GM23338 (cell line): ENCODE results near the gene ELF5. TPM values are rescaled to one million over a fixed set of nuclear protein-coding genes. Genes with fewer than 3 reads are reported as not detected.

ENCODE experiments used
- ATAC-seq: fragments of 200-7000 bp; cut with Tn5 transposase; 3 replicates; pipeline ENCODE4 v1.9.1; 2020
- DNase-seq: peaks from one replicate; pipeline ENCODE4 v3.0.0-alpha.2; 2015; ENCODE audit warnings: low spot score
- H2AFZ ChIP-seq: fragments of 200-600 bp; sonication (generic); 2 replicates; pipeline ENCODE4 v1.8.0; 2016; ENCODE audit warnings: antibody characterized with exemption, mild to moderate bottlenecking, moderate library complexity
- H3F3A ChIP-seq: fragments of 200-600 bp; sonication (generic); replicated peaks from 2 replicates; pipeline ENCODE4 v1.8.0; 2017; ENCODE audit warnings: antibody characterized with exemption, mixed run types, low read depth
- H3K27ac ChIP-seq: fragments of 200-600 bp; sonication (generic); 2 replicates; pipeline ENCODE4 v1.6.1; 2016; ENCODE audit warnings: low read depth
- H3K27me3 ChIP-seq: fragments of 200-600 bp; sonication (generic); 2 replicates; pipeline ENCODE4 v1.8.0; 2016; ENCODE audit warnings: mild to moderate bottlenecking, mixed run types, moderate library complexity; ENCODE audit not compliant: insufficient read depth
- H3K36me3 ChIP-seq: fragments of 200-600 bp; sonication (generic); 2 replicates; pipeline ENCODE4 v1.8.0; 2016; ENCODE audit warnings: mild to moderate bottlenecking; ENCODE audit not compliant: insufficient read depth
- H3K4me1 ChIP-seq: fragments of 200-600 bp; sonication (generic); 2 replicates; pipeline ENCODE4 v1.8.0; 2016; ENCODE audit warnings: mild to moderate bottlenecking, moderate library complexity; ENCODE audit not compliant: insufficient read depth
- H3K4me2 ChIP-seq: fragments of 200-600 bp; sonication (generic); 2 replicates; pipeline ENCODE4 v1.7.1; 2017; ENCODE audit warnings: mixed run types
- H3K4me3 ChIP-seq: fragments of 200-600 bp; sonication (generic); 2 replicates; pipeline ENCODE4 v1.6.1; 2016; ENCODE audit warnings: mixed run types
- H3K79me2 ChIP-seq: fragments of 200-600 bp; sonication (generic); replicated peaks from 2 replicates; pipeline ENCODE4 v1.8.0; 2017; ENCODE audit warnings: mild to moderate bottlenecking; ENCODE audit not compliant: insufficient read depth
- H3K9me2 ChIP-seq: fragments of 200-600 bp; sonication (generic); 2 replicates; pipeline ENCODE4 v1.8.0; 2017; ENCODE audit not compliant: insufficient read depth
- H4K20me1 ChIP-seq: fragments of 200-600 bp; sonication (generic); replicated peaks from 2 replicates; pipeline ENCODE4 v1.8.0; 2017; ENCODE audit warnings: mild to moderate bottlenecking; ENCODE audit not compliant: insufficient read depth
- H3K27ac Mint-ChIP-seq: 2 replicates; pipeline ENCODE4 v1.8.0; 2020; ENCODE audit warnings: inconsistent platforms, mild to moderate bottlenecking, moderate library complexity, mixed read lengths
- H3K27me3 Mint-ChIP-seq: 3 replicates; pipeline ENCODE4 v1.8.0; 2022; ENCODE audit warnings: low read depth, mild to moderate bottlenecking, moderate library complexity, mixed read lengths, inconsistent platforms; ENCODE audit not compliant: insufficient read depth, poor library complexity
- H3K36me3 Mint-ChIP-seq: 3 replicates; pipeline ENCODE4 v1.8.0; 2021; ENCODE audit warnings: low read depth, mild to moderate bottlenecking, inconsistent platforms, moderate library complexity, mixed read lengths
- H3K4me1 Mint-ChIP-seq: 3 replicates; pipeline ENCODE4 v1.8.0; 2020; ENCODE audit warnings: mild to moderate bottlenecking, inconsistent platforms, mixed read lengths
- H3K4me3 Mint-ChIP-seq: 3 replicates; pipeline ENCODE4 v1.8.0; 2021; ENCODE audit warnings: moderate library complexity, mild to moderate bottlenecking, inconsistent platforms, mixed read lengths
- H3K9me3 Mint-ChIP-seq: 3 replicates; pipeline ENCODE4 v1.8.0; 2020; ENCODE audit warnings: moderate library complexity, mild to moderate bottlenecking, inconsistent platforms, mixed read lengths
- CREB1 ChIP-seq: fragments of 250-450 bp; sonication (Bioruptor Pico); IDR thresholded peaks from 2 replicates; pipeline ENCODE4 v1.5.0; 2020; ENCODE audit warnings: low read depth, mild to moderate bottlenecking, moderate library complexity
- EZH2 ChIP-seq: fragments of 200-600 bp; sonication (generic); IDR thresholded peaks from one replicate; pipeline ENCODE4 v1.8.0; 2017; ENCODE audit warnings: antibody characterized with exemption, mild to moderate bottlenecking, low read depth; ENCODE audit not compliant: unreplicated experiment
- EZH2phosphoT487 ChIP-seq: fragments of 200-600 bp; sonication (generic); IDR thresholded peaks from one replicate; pipeline ENCODE4 v1.8.1; 2018; ENCODE audit warnings: antibody characterized with exemption; ENCODE audit not compliant: unreplicated experiment
- JUNB ChIP-seq: IDR thresholded peaks from one replicate; pipeline ENCODE4 v1.6.1; 2016; ENCODE audit warnings: antibody characterized with exemption; ENCODE audit not compliant: unreplicated experiment
- NANOG ChIP-seq: IDR thresholded peaks from 2 replicates; pipeline ENCODE4 v1.6.1; 2016; ENCODE audit warnings: antibody characterized with exemption, borderline replicate concordance
- POLR2AphosphoS5 ChIP-seq: IDR thresholded peaks from 2 replicates; pipeline ENCODE4 v1.6.1; 2016; ENCODE audit warnings: antibody characterized with exemption, low read depth
- REST ChIP-seq: IDR thresholded peaks from one replicate; pipeline ENCODE4 v1.6.1; 2018; ENCODE audit warnings: antibody characterized with exemption; ENCODE audit not compliant: unreplicated experiment
- STAT1 ChIP-seq: IDR thresholded peaks from one replicate; pipeline ENCODE4 v1.6.1; 2016; ENCODE audit warnings: antibody characterized with exemption; ENCODE audit not compliant: unreplicated experiment
- ZNF114 ChIP-seq: fragments of 250-450 bp; sonication (Bioruptor Pico); IDR thresholded peaks from 2 replicates; pipeline ENCODE4 v1.5.0; 2020; ENCODE audit warnings: mild to moderate bottlenecking, moderate library complexity
- ZNF331 ChIP-seq: fragments of 250-450 bp; sonication (Bioruptor Pico); IDR thresholded peaks from 2 replicates; pipeline ENCODE4 v1.5.0; 2020; ENCODE audit warnings: low read depth, mild to moderate bottlenecking, moderate library complexity
- polyA plus RNA-seq: library from polyadenylated mRNA; unstranded; fragments of >200 nt; fragmentation: Nextera tagmentation; extraction: Ambion mirVana; gene quantifications from 2 replicates; pipeline ENCODE4 v1.2.1, GENCODE V29; 2016
- total RNA-seq: library from RNA; depleted of rRNA; stranded (reverse); fragments of >200 nt; shearing (Covaris generic); gene quantifications from 2 replicates; pipeline ENCODE4 v1.2.3, GENCODE V29; 2014
- TF ChIP-seq, protein P1 (sequence below): fragments of 250-450 bp; sonication (Bioruptor Pico); IDR thresholded peaks from 2 replicates; pipeline ENCODE4 v1.5.0; 2020; ENCODE audit warnings: mild to moderate bottlenecking, moderate library complexity
- TF ChIP-seq, protein P2 (sequence below), 2 experiments: fragments of 200-600 bp in 1 of 2; sonication (generic) in 1 of 2; conservative IDR thresholded peaks; 2 replicates each; pipeline versions ENCODE4 v1.5.1 to v1.6.1; 2016 to 2017; ENCODE audit warnings: antibody characterized with exemption in 2 of 2, low read depth in 2 of 2, mild to moderate bottlenecking in 2 of 2, moderate library complexity in 1 of 2
- TF ChIP-seq, protein P3 (sequence below): IDR thresholded peaks from 2 replicates; pipeline ENCODE4 v1.6.1; 2016; ENCODE audit warnings: antibody characterized with exemption

The ELF5 gene
- total and polyA plus RNA-seq, 2 experiments from 2014 or later: not detected

- Mint-ChIP-seq H3K27me3 (no peaks in the 10 kb centered on the region), H3K4me1 (no peaks in the 10 kb centered on the region; the same call in 2 of the 3 replicates), H3K36me3 (no peaks in the 10 kb centered on the region), H3K4me3 (no peak overlapping the region), H3K9me3 (no peaks in the 10 kb centered on the region), H3K27ac (no peak overlapping the region)
- no peak for TF ChIP-seq POLR2AphosphoS5
- no peak for TF ChIP-seq JUNB
- no peak for TF ChIP-seq ZNF114 (CRISPR knock-in tag)
- no peak for TF ChIP-seq CREB1 (CRISPR knock-in tag)
- TF ChIP-seq, protein P1, sequence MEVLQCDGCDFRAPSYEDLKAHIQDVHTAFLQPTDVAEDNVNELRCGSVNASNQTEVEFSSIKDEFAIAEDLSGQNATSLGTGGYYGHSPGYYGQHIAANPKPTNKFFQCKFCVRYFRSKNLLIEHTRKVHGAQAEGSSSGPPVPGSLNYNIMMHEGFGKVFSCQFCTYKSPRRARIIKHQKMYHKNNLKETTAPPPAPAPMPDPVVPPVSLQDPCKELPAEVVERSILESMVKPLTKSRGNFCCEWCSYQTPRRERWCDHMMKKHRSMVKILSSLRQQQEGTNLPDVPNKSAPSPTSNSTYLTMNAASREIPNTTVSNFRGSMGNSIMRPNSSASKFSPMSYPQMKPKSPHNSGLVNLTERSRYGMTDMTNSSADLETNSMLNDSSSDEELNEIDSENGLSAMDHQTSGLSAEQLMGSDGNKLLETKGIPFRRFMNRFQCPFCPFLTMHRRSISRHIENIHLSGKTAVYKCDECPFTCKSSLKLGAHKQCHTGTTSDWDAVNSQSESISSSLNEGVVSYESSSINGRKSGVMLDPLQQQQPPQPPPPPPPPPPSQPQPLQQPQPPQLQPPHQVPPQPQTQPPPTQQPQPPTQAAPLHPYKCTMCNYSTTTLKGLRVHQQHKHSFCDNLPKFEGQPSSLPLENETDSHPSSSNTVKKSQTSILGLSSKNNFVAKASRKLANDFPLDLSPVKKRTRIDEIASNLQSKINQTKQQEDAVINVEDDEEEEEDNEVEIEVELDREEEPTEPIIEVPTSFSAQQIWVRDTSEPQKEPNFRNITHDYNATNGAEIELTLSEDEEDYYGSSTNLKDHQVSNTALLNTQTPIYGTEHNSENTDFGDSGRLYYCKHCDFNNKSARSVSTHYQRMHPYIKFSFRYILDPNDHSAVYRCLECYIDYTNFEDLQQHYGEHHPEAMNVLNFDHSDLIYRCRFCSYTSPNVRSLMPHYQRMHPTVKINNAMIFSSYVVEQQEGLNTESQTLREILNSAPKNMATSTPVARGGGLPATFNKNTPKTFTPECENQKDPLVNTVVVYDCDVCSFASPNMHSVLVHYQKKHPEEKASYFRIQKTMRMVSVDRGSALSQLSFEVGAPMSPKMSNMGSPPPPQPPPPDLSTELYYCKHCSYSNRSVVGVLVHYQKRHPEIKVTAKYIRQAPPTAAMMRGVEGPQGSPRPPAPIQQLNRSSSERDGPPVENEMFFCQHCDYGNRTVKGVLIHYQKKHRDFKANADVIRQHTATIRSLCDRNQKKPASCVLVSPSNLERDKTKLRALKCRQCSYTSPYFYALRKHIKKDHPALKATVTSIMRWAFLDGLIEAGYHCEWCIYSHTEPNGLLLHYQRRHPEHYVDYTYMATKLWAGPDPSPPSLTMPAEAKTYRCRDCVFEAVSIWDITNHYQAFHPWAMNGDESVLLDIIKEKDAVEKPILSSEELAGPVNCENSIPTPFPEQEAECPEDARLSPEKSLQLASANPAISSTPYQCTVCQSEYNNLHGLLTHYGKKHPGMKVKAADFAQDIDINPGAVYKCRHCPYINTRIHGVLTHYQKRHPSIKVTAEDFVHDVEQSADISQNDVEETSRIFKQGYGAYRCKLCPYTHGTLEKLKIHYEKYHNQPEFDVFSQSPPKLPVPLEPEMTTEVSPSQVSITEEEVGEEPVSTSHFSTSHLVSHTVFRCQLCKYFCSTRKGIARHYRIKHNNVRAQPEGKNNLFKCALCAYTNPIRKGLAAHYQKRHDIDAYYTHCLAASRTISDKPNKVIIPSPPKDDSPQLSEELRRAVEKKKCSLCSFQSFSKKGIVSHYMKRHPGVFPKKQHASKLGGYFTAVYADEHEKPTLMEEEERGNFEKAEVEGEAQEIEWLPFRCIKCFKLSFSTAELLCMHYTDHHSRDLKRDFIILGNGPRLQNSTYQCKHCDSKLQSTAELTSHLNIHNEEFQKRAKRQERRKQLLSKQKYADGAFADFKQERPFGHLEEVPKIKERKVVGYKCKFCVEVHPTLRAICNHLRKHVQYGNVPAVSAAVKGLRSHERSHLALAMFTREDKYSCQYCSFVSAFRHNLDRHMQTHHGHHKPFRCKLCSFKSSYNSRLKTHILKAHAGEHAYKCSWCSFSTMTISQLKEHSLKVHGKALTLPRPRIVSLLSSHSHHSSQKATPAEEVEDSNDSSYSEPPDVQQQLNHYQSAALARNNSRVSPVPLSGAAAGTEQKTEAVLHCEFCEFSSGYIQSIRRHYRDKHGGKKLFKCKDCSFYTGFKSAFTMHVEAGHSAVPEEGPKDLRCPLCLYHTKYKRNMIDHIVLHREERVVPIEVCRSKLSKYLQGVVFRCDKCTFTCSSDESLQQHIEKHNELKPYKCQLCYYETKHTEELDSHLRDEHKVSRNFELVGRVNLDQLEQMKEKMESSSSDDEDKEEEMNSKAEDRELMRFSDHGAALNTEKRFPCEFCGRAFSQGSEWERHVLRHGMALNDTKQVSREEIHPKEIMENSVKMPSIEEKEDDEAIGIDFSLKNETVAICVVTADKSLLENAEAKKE (CRISPR knock-in tag): no peak
- TF ChIP-seq NANOG: no peak
- no peak for TF ChIP-seq STAT1
- TF ChIP-seq EZH2phosphoT487: no peak
- no peak for TF ChIP-seq REST
- TF ChIP-seq, protein P2, sequence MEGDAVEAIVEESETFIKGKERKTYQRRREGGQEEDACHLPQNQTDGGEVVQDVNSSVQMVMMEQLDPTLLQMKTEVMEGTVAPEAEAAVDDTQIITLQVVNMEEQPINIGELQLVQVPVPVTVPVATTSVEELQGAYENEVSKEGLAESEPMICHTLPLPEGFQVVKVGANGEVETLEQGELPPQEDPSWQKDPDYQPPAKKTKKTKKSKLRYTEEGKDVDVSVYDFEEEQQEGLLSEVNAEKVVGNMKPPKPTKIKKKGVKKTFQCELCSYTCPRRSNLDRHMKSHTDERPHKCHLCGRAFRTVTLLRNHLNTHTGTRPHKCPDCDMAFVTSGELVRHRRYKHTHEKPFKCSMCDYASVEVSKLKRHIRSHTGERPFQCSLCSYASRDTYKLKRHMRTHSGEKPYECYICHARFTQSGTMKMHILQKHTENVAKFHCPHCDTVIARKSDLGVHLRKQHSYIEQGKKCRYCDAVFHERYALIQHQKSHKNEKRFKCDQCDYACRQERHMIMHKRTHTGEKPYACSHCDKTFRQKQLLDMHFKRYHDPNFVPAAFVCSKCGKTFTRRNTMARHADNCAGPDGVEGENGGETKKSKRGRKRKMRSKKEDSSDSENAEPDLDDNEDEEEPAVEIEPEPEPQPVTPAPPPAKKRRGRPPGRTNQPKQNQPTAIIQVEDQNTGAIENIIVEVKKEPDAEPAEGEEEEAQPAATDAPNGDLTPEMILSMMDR (conservative IDR thresholded peaks at IDR 0.05; ENCODE audit: low read depth in 2 of 2): no peak
- no peak for TF ChIP-seq ZNF331 (CRISPR knock-in tag)
- TF ChIP-seq, protein P3, sequence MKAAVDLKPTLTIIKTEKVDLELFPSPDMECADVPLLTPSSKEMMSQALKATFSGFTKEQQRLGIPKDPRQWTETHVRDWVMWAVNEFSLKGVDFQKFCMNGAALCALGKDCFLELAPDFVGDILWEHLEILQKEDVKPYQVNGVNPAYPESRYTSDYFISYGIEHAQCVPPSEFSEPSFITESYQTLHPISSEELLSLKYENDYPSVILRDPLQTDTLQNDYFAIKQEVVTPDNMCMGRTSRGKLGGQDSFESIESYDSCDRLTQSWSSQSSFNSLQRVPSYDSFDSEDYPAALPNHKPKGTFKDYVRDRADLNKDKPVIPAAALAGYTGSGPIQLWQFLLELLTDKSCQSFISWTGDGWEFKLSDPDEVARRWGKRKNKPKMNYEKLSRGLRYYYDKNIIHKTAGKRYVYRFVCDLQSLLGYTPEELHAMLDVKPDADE: no peak
- no peak for TF ChIP-seq EZH2
- H3K9me2 ChIP-seq: no peaks in the 10 kb centered on the region
- no peaks in the 10 kb centered on the region for H3K27me3 ChIP-seq
- no peak for DNase-seq
- no peak overlapping the region for H3K27ac ChIP-seq
- no peaks in the 10 kb centered on the region for H3F3A ChIP-seq
- ATAC-seq: no peak
- no peaks in the 10 kb centered on the region for H3K36me3 ChIP-seq
- no peaks in the 10 kb centered on the region for H3K79me2 ChIP-seq
- H3K4me2 ChIP-seq: no peak overlapping the region
- no peak overlapping the region for H3K4me3 ChIP-seq
- H2AFZ ChIP-seq: no peak overlapping the region
- no peaks in the 10 kb centered on the region for H3K4me1 ChIP-seq
- H4K20me1 ChIP-seq: no peaks in the 10 kb centered on the region
Measured at GRCh38 chr11:34499719-34500500, 13.7 kb downstream of the ELF5 start.
